ENCODE data around the gene CERS6.

GRCh38 chr2:168633200-168633599, 177.1 kb downstream of the CERS6 start:
- TF ChIP-seq, protein P1, sequence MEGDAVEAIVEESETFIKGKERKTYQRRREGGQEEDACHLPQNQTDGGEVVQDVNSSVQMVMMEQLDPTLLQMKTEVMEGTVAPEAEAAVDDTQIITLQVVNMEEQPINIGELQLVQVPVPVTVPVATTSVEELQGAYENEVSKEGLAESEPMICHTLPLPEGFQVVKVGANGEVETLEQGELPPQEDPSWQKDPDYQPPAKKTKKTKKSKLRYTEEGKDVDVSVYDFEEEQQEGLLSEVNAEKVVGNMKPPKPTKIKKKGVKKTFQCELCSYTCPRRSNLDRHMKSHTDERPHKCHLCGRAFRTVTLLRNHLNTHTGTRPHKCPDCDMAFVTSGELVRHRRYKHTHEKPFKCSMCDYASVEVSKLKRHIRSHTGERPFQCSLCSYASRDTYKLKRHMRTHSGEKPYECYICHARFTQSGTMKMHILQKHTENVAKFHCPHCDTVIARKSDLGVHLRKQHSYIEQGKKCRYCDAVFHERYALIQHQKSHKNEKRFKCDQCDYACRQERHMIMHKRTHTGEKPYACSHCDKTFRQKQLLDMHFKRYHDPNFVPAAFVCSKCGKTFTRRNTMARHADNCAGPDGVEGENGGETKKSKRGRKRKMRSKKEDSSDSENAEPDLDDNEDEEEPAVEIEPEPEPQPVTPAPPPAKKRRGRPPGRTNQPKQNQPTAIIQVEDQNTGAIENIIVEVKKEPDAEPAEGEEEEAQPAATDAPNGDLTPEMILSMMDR (IDR thresholded peaks at IDR 0.05), result no peak
- TF ChIP-seq ELF4 (CRISPR knock-in tag; IDR thresholded peaks at IDR 0.05; ENCODE audit: low read depth), result no peak

Measured in WTC11 (cell line).